ENCODE data around the gene MED13L.

Gene MED13L

GRCh38 chr12:116145451-116145850 is 132.0 kb downstream of the MED13L start:
- Histone ChIP-seq H3K36me3 (ENCODE audit: control insufficient read depth in 1 of 2, insufficient read depth in 2 of 2, low read length in 2 of 2) (no peaks in the 10 kb centered on the region), H3K27ac (ENCODE audit: low read length) (no peak overlapping the region), H3K4me1 (ENCODE audit: control insufficient read depth in 1 of 2, insufficient read depth in 2 of 2, low read length in 2 of 2) (peaks cover 4 to 44% of the 10 kb centered on the region in 2 donors), H3K27me3 (ENCODE audit: low read depth, low read length) (no peaks in the 10 kb centered on the region), H3K9me3 (ENCODE audit: control insufficient read depth in 1 of 2, low read length in 2 of 2) (no peaks in the 10 kb centered on the region), H3K4me3 (ENCODE audit: low read depth in 1 of 2, low read length in 2 of 2) (no peak overlapping the region)

GRCh38 chr12:116144384-116144783 is 133.1 kb downstream of the MED13L start:
- H3K9me3 ChIP-seq (ENCODE audit: control insufficient read depth in 1 of 2, low read length in 2 of 2), result no peaks in the 10 kb centered on the region
- no peaks in the 10 kb centered on the region for H3K27me3 ChIP-seq (ENCODE audit: low read depth, low read length)
- no peak overlapping the region for H3K4me3 ChIP-seq (ENCODE audit: low read depth in 1 of 2, low read length in 2 of 2)
- peaks cover 9 to 43% of the 10 kb centered on the region in 2 donors for H3K4me1 ChIP-seq (ENCODE audit: control insufficient read depth in 1 of 2, insufficient read depth in 2 of 2, low read length in 2 of 2)
- H3K27ac ChIP-seq (ENCODE audit: low read length), result peak overlapping the region; percentile 7
- H3K36me3 ChIP-seq (ENCODE audit: control insufficient read depth in 1 of 2, insufficient read depth in 2 of 2, low read length in 2 of 2), result no peaks in the 10 kb centered on the region

GRCh38 chr12:116143909-116144308 is 133.6 kb downstream of the MED13L start:
- Histone ChIP-seq H3K4me3 (ENCODE audit: low read depth in 1 of 2, low read length in 2 of 2) (no peak overlapping the region), H3K4me1 (ENCODE audit: control insufficient read depth in 1 of 2, insufficient read depth in 2 of 2, low read length in 2 of 2) (peaks cover 9 to 43% of the 10 kb centered on the region in 2 donors), H3K9me3 (ENCODE audit: control insufficient read depth in 1 of 2, low read length in 2 of 2) (no peaks in the 10 kb centered on the region), H3K36me3 (ENCODE audit: control insufficient read depth in 1 of 2, insufficient read depth in 2 of 2, low read length in 2 of 2) (no peaks in the 10 kb centered on the region), H3K27me3 (ENCODE audit: low read depth, low read length) (no peaks in the 10 kb centered on the region), H3K27ac (ENCODE audit: low read length) (peak overlapping the region; percentile 7)

GRCh38 chr12:116142936-116143898 is 134.3 kb downstream of the MED13L start:
- Histone ChIP-seq H3K4me1 (ENCODE audit: control insufficient read depth in 1 of 2, insufficient read depth in 2 of 2, low read length in 2 of 2) (peaks cover 9 to 50% of the 10 kb centered on the region in 2 donors), H3K4me3 (ENCODE audit: low read depth in 1 of 2, low read length in 2 of 2) (no peak overlapping the region), H3K27ac (ENCODE audit: low read length) (peak overlapping the region; percentile 7)

GRCh38 chr12:116141833-116142162 is 135.7 kb downstream of the MED13L start:
- H3K4me3 ChIP-seq (ENCODE audit: low read depth in 1 of 2, low read length in 2 of 2), result no peak overlapping the region
- H3K9me3 ChIP-seq (ENCODE audit: control insufficient read depth in 1 of 2, low read length in 2 of 2), result no peaks in the 10 kb centered on the region
- no peak overlapping the region for H3K27ac ChIP-seq (ENCODE audit: low read length)
- peaks cover 12 to 57% of the 10 kb centered on the region in 2 donors for H3K4me1 ChIP-seq (ENCODE audit: control insufficient read depth in 1 of 2, insufficient read depth in 2 of 2, low read length in 2 of 2)
- no peaks in the 10 kb centered on the region for H3K36me3 ChIP-seq (ENCODE audit: control insufficient read depth in 1 of 2, insufficient read depth in 2 of 2, low read length in 2 of 2)
- H3K27me3 ChIP-seq (ENCODE audit: low read depth, low read length), result no peaks in the 10 kb centered on the region

More at GRCh38 chr12:116142936-116143898, 134.3 kb downstream of the MED13L start:
- Histone ChIP-seq H3K36me3 (ENCODE audit: control insufficient read depth in 1 of 2, insufficient read depth in 2 of 2, low read length in 2 of 2) (no peaks in the 10 kb centered on the region), H3K27me3 (ENCODE audit: low read depth, low read length) (no peaks in the 10 kb centered on the region), H3K9me3 (ENCODE audit: control insufficient read depth in 1 of 2, low read length in 2 of 2) (no peaks in the 10 kb centered on the region)

- Histone ChIP-seq H3K27ac (ENCODE audit: low read length) (no peak overlapping the region), H3K9me3 (ENCODE audit: control insufficient read depth in 1 of 2, low read length in 2 of 2) (no peaks in the 10 kb centered on the region), H3K36me3 (ENCODE audit: control insufficient read depth in 1 of 2, insufficient read depth in 2 of 2, low read length in 2 of 2) (no peaks in the 10 kb centered on the region), H3K27me3 (ENCODE audit: low read depth, low read length) (no peaks in the 10 kb centered on the region), H3K4me3 (ENCODE audit: low read depth in 1 of 2, low read length in 2 of 2) (no peak overlapping the region), H3K4me1 (ENCODE audit: control insufficient read depth in 1 of 2, insufficient read depth in 2 of 2, low read length in 2 of 2) (peaks cover 16 to 59% of the 10 kb centered on the region in 2 donors)
These were observed 136.2 kb downstream of the MED13L start for GRCh38 chr12:116141110-116141832.

GRCh38 chr12:116140529-116140928 is 137.0 kb downstream of the MED13L start:
- Histone ChIP-seq H3K4me3 (ENCODE audit: low read depth in 1 of 2, low read length in 2 of 2) (no peak overlapping the region), H3K4me1 (ENCODE audit: control insufficient read depth in 1 of 2, insufficient read depth in 2 of 2, low read length in 2 of 2) (peaks cover 18 to 60% of the 10 kb centered on the region in 2 donors), H3K9me3 (ENCODE audit: control insufficient read depth in 1 of 2, low read length in 2 of 2) (no peaks in the 10 kb centered on the region), H3K36me3 (ENCODE audit: control insufficient read depth in 1 of 2, insufficient read depth in 2 of 2, low read length in 2 of 2) (no peaks in the 10 kb centered on the region), H3K27ac (ENCODE audit: low read length) (no peak overlapping the region), H3K27me3 (ENCODE audit: low read depth, low read length) (no peaks in the 10 kb centered on the region)

- Histone ChIP-seq H3K36me3 (ENCODE audit: control insufficient read depth in 1 of 2, insufficient read depth in 2 of 2, low read length in 2 of 2) (no peaks in the 10 kb centered on the region), H3K9me3 (ENCODE audit: control insufficient read depth in 1 of 2, low read length in 2 of 2) (no peaks in the 10 kb centered on the region), H3K4me1 (ENCODE audit: control insufficient read depth in 1 of 2, insufficient read depth in 2 of 2, low read length in 2 of 2) (peaks cover 18 to 68% of the 10 kb centered on the region in 2 donors), H3K4me3 (ENCODE audit: low read depth in 1 of 2, low read length in 2 of 2) (no peak overlapping the region), H3K27ac (ENCODE audit: low read length) (no peak overlapping the region), H3K27me3 (ENCODE audit: low read depth, low read length) (no peaks in the 10 kb centered on the region)
These were observed 138.7 kb downstream of the MED13L start for GRCh38 chr12:116138781-116139180.

GRCh38 chr12:116138364-116138763 is 139.1 kb downstream of the MED13L start:
- Histone ChIP-seq H3K36me3 (ENCODE audit: control insufficient read depth in 1 of 2, insufficient read depth in 2 of 2, low read length in 2 of 2) (no peaks in the 10 kb centered on the region), H3K4me1 (ENCODE audit: control insufficient read depth in 1 of 2, insufficient read depth in 2 of 2, low read length in 2 of 2) (peaks cover 18 to 68% of the 10 kb centered on the region in 2 donors), H3K27ac (ENCODE audit: low read length) (no peak overlapping the region), H3K4me3 (ENCODE audit: low read depth in 1 of 2, low read length in 2 of 2) (no peak overlapping the region), H3K9me3 (ENCODE audit: control insufficient read depth in 1 of 2, low read length in 2 of 2) (no peaks in the 10 kb centered on the region), H3K27me3 (ENCODE audit: low read depth, low read length) (no peaks in the 10 kb centered on the region)

GRCh38 chr12:116137318-116137717 is 140.2 kb downstream of the MED13L start:
- Histone ChIP-seq H3K4me1 (ENCODE audit: control insufficient read depth in 1 of 2, insufficient read depth in 2 of 2, low read length in 2 of 2) (peaks cover 14 to 68% of the 10 kb centered on the region in 2 donors), H3K27me3 (ENCODE audit: low read depth, low read length) (no peaks in the 10 kb centered on the region), H3K27ac (ENCODE audit: low read length) (no peak overlapping the region), H3K36me3 (ENCODE audit: control insufficient read depth in 1 of 2, insufficient read depth in 2 of 2, low read length in 2 of 2) (no peaks in the 10 kb centered on the region), H3K9me3 (ENCODE audit: control insufficient read depth in 1 of 2, low read length in 2 of 2) (no peaks in the 10 kb centered on the region), H3K4me3 (ENCODE audit: low read depth in 1 of 2, low read length in 2 of 2) (no peak overlapping the region)

GRCh38 chr12:116136340-116136739 is 141.2 kb downstream of the MED13L start:
- Histone ChIP-seq H3K27me3 (ENCODE audit: low read depth, low read length) (no peaks in the 10 kb centered on the region), H3K4me1 (ENCODE audit: control insufficient read depth in 1 of 2, insufficient read depth in 2 of 2, low read length in 2 of 2) (peaks cover 14 to 62% of the 10 kb centered on the region in 2 donors), H3K4me3 (ENCODE audit: low read depth in 1 of 2, low read length in 2 of 2) (no peak overlapping the region), H3K9me3 (ENCODE audit: control insufficient read depth in 1 of 2, low read length in 2 of 2) (no peaks in the 10 kb centered on the region), H3K36me3 (ENCODE audit: control insufficient read depth in 1 of 2, insufficient read depth in 2 of 2, low read length in 2 of 2) (no peaks in the 10 kb centered on the region), H3K27ac (ENCODE audit: low read length) (no peak overlapping the region)

All from muscle layer of duodenum (tissue), 2 donors.